ENCODE data around the gene PSMD12.

Gene PSMD12

GRCh38 chr17:67400193-67400592, 33.8 kb upstream of the PSMD12 start:
- ChIA-PET CTCF (no interaction called here), POLR2A (no interaction called here)
- no peak for DNase-seq (ENCODE audit: extremely low spot score)
- TF ChIP-seq TARDBP (IDR thresholded peaks at IDR 0.05) (no peak), ARNT (IDR thresholded peaks at IDR 0.05) (no peak), FOXM1 (IDR thresholded peaks at IDR 0.05; ENCODE audit: borderline replicate concordance) (no peak), ZNF384 (IDR thresholded peaks at IDR 0.05) (no peak), ELF4 (IDR thresholded peaks at IDR 0.05) (no peak), NFRKB (IDR thresholded peaks at IDR 0.05) (no peak), SUZ12 (IDR thresholded peaks at IDR 0.05) (no peak), FOXK2 (IDR thresholded peaks at IDR 0.05) (no peak), LEF1 (IDR thresholded peaks at IDR 0.05; ENCODE audit: borderline replicate concordance) (no peak), HDGF (IDR thresholded peaks at IDR 0.05; ENCODE audit: borderline replicate concordance) (no peak), SP1 (IDR thresholded peaks at IDR 0.05) (no peak), FOXA1 (IDR thresholded peaks at IDR 0.05) (no peak), BHLHE40 (IDR thresholded peaks at IDR 0.05; ENCODE audit: borderline replicate concordance) (no peak), L3MBTL2 (conservative IDR thresholded peaks at IDR 0.05) (no peak), CTBP1 (IDR thresholded peaks at IDR 0.05; ENCODE audit: borderline replicate concordance) (no peak), PKNOX1 (IDR thresholded peaks at IDR 0.05) (no peak)

- DNase-seq (ENCODE audit: extremely low spot score), result no peak
- ChIA-PET CTCF (no interaction called here), POLR2A (no interaction called here)
- TF ChIP-seq CTBP1 (IDR thresholded peaks at IDR 0.05; ENCODE audit: borderline replicate concordance) (no peak), FOXM1 (IDR thresholded peaks at IDR 0.05; ENCODE audit: borderline replicate concordance) (no peak), ELF4 (IDR thresholded peaks at IDR 0.05) (no peak), FOXK2 (IDR thresholded peaks at IDR 0.05) (no peak), L3MBTL2 (conservative IDR thresholded peaks at IDR 0.05) (no peak), SUZ12 (IDR thresholded peaks at IDR 0.05) (no peak), BHLHE40 (IDR thresholded peaks at IDR 0.05; ENCODE audit: borderline replicate concordance) (no peak), ZNF384 (IDR thresholded peaks at IDR 0.05) (no peak), PKNOX1 (IDR thresholded peaks at IDR 0.05) (no peak), TARDBP (IDR thresholded peaks at IDR 0.05) (no peak), LEF1 (IDR thresholded peaks at IDR 0.05; ENCODE audit: borderline replicate concordance) (no peak), HDGF (IDR thresholded peaks at IDR 0.05; ENCODE audit: borderline replicate concordance) (no peak), FOXA1 (IDR thresholded peaks at IDR 0.05) (no peak), NFRKB (IDR thresholded peaks at IDR 0.05) (no peak), ARNT (IDR thresholded peaks at IDR 0.05) (no peak), SP1 (IDR thresholded peaks at IDR 0.05) (no peak)
Observed at GRCh38 chr17:67399676-67400075, 33.3 kb upstream of the PSMD12 start.

GRCh38 chr17:67393809-67394397, 27.5 kb upstream of the PSMD12 start:
- TF ChIP-seq ZNF384 (IDR thresholded peaks at IDR 0.05), result no peak
- TF ChIP-seq SUZ12 (IDR thresholded peaks at IDR 0.05), result no peak
- TF ChIP-seq FOXM1 (IDR thresholded peaks at IDR 0.05; ENCODE audit: borderline replicate concordance), result no peak
- no peak for TF ChIP-seq ARNT (IDR thresholded peaks at IDR 0.05)
- no peak for TF ChIP-seq LEF1 (IDR thresholded peaks at IDR 0.05; ENCODE audit: borderline replicate concordance)
- TF ChIP-seq FOXK2 (IDR thresholded peaks at IDR 0.05), result no peak
- TF ChIP-seq PKNOX1 (IDR thresholded peaks at IDR 0.05), result no peak
- no peak for TF ChIP-seq BHLHE40 (IDR thresholded peaks at IDR 0.05; ENCODE audit: borderline replicate concordance)
- TF ChIP-seq NFRKB (IDR thresholded peaks at IDR 0.05), result no peak
- TF ChIP-seq SP1 (IDR thresholded peaks at IDR 0.05), result no peak
- TF ChIP-seq CTBP1 (IDR thresholded peaks at IDR 0.05; ENCODE audit: borderline replicate concordance), result no peak
- TF ChIP-seq HDGF (IDR thresholded peaks at IDR 0.05; ENCODE audit: borderline replicate concordance), result no peak
- TF ChIP-seq ELF4 (IDR thresholded peaks at IDR 0.05), result no peak
- TF ChIP-seq FOXA1 (IDR thresholded peaks at IDR 0.05), result no peak
- no peak for TF ChIP-seq TARDBP (IDR thresholded peaks at IDR 0.05)
- CTCF ChIA-PET, result no interaction called here
- DNase-seq (ENCODE audit: extremely low spot score), result no peak
- POLR2A ChIA-PET, result interaction anchor here (0.6 kb wide), 1 partner anchor 11 kb away, joined by 4 read pairs; no protein-coding TSS in a partner anchor

DNA sequence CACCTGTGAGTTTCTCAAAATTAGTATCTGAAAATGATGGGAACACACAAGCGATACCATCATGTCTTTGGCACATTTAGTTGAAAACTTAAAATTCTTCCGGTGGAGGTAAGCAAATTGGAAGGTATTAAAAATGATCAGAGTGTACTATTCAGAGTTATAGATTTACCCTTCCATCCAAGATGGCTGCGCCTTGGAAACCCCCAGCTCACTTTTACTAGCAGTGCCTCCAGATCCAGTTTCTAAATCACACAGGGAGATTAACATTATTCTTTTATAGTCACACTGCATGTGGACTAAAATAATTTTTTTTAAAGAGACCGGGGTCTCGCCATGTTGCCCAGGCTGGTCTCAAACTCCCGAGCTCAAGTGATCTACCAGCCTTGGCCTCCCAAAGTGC, 25.7 kb upstream of the PSMD12 start:
- ChIA-PET POLR2A (no interaction called here), CTCF (no interaction called here)
- no peak for TF ChIP-seq SP1 (IDR thresholded peaks at IDR 0.05)
- TF ChIP-seq LEF1 (IDR thresholded peaks at IDR 0.05; ENCODE audit: borderline replicate concordance), result no peak
- TF ChIP-seq SUZ12 (IDR thresholded peaks at IDR 0.05), result no peak
- no peak for TF ChIP-seq FOXA1 (IDR thresholded peaks at IDR 0.05)
- no peak for TF ChIP-seq NFRKB (IDR thresholded peaks at IDR 0.05)
- no peak for TF ChIP-seq TARDBP (IDR thresholded peaks at IDR 0.05)
- TF ChIP-seq CTBP1 (IDR thresholded peaks at IDR 0.05; ENCODE audit: borderline replicate concordance), result no peak
- no peak for TF ChIP-seq ZNF384 (IDR thresholded peaks at IDR 0.05)
- TF ChIP-seq PKNOX1 (IDR thresholded peaks at IDR 0.05), result no peak
- no peak for TF ChIP-seq HDGF (IDR thresholded peaks at IDR 0.05; ENCODE audit: borderline replicate concordance)
- TF ChIP-seq FOXK2 (IDR thresholded peaks at IDR 0.05), result no peak
- no peak for TF ChIP-seq L3MBTL2 (conservative IDR thresholded peaks at IDR 0.05)
- TF ChIP-seq ELF4 (IDR thresholded peaks at IDR 0.05), result no peak
- no peak for TF ChIP-seq ARNT (IDR thresholded peaks at IDR 0.05)
- TF ChIP-seq FOXM1 (IDR thresholded peaks at IDR 0.05; ENCODE audit: borderline replicate concordance), result no peak
- no peak for DNase-seq (ENCODE audit: extremely low spot score)

GRCh38 chr17:67390646-67391361, 24.4 kb upstream of the PSMD12 start:
- POLR2A ChIA-PET, result no interaction called here
- TF ChIP-seq PKNOX1 (IDR thresholded peaks at IDR 0.05) (no peak), L3MBTL2 (conservative IDR thresholded peaks at IDR 0.05) (no peak), ELF4 (IDR thresholded peaks at IDR 0.05) (no peak), CTBP1 (IDR thresholded peaks at IDR 0.05; ENCODE audit: borderline replicate concordance) (no peak), FOXM1 (IDR thresholded peaks at IDR 0.05; ENCODE audit: borderline replicate concordance) (no peak), LEF1 (IDR thresholded peaks at IDR 0.05; ENCODE audit: borderline replicate concordance) (no peak), FOXK2 (IDR thresholded peaks at IDR 0.05) (no peak), BHLHE40 (IDR thresholded peaks at IDR 0.05; ENCODE audit: borderline replicate concordance) (no peak), NFRKB (IDR thresholded peaks at IDR 0.05) (no peak), HDGF (IDR thresholded peaks at IDR 0.05; ENCODE audit: borderline replicate concordance) (no peak), SP1 (IDR thresholded peaks at IDR 0.05) (no peak), ARNT (IDR thresholded peaks at IDR 0.05) (no peak)
- CTCF ChIA-PET, result interaction anchor here (1.8 kb wide), 1 partner anchor 85 kb away, joined by 6 read pairs; no protein-coding TSS in a partner anchor
- no peak for DNase-seq (ENCODE audit: extremely low spot score)
